ENCODE results near the gene CCNB2.

CCNB2 gene

DNA sequence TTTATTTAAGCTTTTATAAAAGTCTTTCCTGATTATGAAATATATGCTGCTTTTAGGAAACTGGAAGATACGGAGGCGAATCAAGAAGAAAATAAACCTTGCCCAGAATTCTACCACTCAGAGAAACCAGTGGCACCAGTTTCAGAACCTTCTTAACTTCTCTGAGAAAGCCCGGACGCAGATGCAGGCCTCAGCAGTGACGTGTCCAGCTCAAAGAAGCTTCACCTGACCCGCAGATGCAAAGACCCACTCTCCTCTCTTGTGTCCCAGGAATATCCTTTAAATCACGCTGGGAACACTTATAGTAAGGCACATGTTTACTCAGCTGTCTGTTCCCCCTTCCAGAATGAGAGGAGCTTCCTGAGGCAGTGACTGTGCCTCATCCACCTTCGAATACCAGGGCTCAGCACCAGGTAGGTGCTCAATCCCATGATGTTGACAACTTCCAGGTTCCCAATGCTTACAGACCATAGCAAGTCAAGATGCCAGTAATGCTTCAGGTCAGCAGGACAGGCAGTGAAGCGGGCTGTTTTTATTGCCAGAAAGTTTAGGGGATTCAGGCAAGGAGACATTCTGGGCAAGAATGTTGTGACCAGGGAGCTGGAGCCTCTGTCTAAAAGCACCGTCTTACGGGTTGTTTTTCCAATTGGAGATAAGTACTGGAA is 61.8 kb downstream of the CCNB2 start:
- no peak for DNase-seq (ENCODE audit: low read depth in 2 of 2)

DNA sequence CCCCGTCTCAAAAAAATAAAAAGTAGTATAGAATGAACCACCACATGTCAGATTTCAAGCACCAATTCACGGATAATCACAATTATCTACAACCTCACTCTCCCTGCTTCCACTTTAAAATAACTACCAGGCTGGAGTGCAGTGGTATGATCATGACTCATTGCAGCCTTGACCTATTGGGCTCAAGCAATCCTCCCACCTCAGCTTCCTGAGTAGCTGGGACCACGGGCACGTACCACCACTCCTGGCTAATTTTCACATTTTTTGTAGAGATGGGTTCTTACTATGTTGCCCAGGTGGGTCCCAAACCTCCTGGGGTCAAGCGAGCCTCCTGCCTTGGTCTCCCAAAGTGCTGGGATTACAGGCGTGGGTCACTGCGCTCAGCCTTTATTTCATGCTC is 63.6 kb downstream of the CCNB2 start:
- DNase-seq (ENCODE audit: low read depth in 2 of 2), result no peak

DNA sequence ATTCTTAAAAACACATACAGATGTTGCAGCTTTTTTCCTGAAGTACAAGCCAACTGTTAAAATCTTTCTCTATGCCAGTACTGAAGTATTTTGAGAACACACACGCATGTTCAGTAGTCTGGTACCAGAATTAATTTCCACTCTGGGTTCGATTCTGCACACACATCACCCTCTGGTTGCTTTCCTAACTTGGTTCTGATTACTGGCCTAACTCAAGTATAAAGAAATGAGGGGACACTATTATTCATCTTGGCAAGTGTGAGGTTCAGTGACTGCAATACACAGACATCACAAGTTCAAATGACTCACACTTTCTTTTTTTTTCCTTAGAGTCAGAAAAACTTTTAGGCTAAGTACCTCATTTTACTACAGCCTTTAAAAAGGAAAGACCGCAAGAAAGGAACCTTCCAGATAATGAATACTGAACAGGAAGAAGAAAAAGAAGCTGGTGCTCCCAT is 64.3 kb downstream of the CCNB2 start:
- DNase-seq (ENCODE audit: low read depth in 2 of 2), result no peak

DNA sequence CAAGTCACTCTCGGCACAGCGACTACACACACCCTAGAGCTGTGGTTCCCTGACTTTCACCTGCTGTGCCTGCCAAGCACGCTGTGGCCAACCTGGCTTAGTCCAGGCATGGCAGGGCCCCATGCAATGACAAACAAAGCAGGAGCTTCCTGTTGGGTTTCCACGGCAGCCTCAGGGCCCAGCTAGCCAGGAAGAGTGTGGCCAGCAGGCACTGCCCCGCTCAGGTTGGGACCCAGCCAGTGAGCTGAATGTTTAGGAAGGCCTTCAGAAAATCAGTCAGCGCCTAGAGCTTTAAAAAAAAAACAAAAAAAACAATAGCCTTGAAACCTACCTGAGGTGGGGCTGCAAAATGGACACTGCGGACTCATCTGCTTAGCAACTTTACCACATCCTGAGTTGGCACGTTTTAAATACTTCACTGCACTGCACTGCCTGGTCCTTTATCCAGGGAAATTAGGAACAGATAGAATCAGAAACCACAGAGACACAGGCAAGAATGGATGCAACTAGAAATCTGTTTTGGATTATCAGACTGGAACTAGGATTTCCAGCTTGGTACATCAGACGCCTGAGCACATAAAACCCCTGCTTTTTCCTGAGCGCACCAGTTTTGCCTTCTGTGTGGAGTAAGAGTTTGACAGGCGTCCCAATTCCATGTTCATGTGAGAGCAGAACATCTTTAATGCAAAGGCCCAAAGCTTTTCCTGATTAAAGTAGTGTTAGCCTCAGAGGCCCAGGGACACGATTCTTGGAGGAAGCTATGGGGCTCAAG is 65.5 kb downstream of the CCNB2 start:
- DNase-seq (ENCODE audit: low read depth in 2 of 2), result no peak

DNA sequence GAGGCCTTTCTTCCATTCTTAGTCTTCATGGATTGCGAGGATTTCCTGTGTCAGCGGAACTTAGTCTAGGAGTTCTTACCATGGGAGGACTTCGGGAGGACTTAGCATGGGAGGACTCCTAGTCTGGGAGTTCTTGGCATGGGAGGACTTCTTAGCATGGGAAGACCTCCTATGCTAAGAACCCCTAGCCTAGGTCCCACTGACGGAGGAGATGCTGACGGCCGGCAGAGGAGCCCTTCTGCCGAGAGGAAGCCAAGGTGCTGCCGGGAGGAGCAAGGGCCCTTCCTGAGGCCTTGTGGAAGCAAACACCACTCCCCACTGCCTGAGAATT is 66.1 kb downstream of the CCNB2 start:
- DNase-seq (ENCODE audit: low read depth in 2 of 2), result no peak

DNA sequence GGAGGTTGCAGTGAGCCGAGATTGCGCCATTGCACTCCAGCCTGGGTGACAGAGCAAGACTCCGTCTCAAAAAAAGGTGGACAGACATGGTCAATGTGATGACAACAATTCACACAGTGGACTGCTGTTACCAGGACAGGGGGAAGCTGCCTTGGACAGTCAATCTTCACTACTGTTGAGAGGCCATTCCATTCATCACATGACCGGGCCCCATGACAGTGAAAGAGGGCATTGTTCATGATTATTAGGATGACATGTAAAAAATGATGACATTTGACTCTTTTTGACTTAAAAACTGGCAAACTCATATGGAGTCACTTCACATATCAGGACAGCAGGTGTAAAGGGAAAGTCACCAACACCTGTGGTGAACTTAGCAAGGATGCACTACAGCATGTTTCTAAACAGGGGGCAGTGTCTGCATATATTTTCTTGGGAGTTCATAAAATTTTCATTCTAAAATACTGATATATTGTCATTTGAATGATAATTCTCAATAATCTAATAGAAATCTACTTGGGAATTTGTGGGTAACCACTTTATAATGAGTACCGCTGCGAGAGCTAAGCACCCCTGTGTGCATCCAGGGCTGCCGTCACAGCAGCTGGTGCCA is 67.4 kb downstream of the CCNB2 start:
- DNase-seq (ENCODE audit: low read depth in 2 of 2), result no peak

DNA sequence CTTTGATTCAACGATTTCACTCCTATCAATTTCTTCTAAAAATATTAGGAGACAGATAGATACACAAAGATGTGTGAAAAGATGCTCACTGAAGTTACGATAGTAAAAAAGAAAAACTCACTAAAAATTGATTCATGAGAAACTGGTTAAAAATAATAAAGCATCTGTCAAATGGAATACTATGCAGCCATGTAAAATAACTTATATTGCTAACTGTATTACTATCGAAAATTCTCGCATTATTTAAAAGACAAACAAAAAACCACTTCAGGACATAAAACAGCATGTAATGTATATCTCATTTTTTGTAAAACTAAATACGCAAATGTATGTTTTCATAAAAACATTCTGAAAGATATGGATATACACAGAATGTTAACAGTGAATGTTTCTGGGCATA is 68.2 kb downstream of the CCNB2 start:
- DNase-seq (ENCODE audit: low read depth in 2 of 2), result no peak

DNA sequence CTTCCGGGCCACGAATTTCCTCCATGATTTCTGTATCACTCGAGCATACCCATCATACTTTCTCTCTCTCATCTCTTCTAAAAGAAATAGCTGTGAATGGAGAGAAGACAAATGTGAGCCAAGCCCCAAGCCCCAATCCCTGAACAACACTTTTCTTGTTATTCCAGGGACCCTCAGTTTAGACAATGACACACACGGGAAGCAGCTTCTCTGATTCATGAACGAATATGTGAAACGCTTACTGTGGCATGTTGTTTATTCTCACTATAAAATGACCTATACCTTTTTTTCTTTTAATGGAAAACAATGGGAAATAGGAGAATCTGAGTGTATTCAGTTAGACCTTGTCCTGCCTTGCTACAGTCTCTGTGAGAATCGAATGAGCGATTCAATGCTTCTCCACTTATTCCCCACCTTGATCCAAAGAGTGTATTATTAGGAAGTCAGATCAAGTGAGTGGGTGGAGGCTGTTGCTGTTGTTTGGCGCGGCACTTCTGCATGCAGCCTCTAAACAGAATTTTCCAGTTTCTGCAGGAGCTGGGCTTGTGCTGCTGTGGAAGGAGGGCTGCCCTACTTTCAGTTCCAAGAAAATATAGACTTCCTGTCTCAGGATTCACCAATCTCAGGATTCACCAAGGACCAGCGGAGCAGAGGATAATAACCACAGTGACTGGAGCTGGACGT is 69.3 kb downstream of the CCNB2 start:
- DNase-seq (ENCODE audit: low read depth in 2 of 2), result no peak

Measured in activated CD8-positive, alpha-beta memory T cell treated with anti-CD3 and anti-CD28 coated beads for 4 hours (primary cell).